CD4-positive, alpha-beta memory T cell (primary cell): ENCODE measurements around the gene FCN2. TPM values are rescaled to one million over a fixed set of nuclear protein-coding genes. Genes with fewer than 3 reads are reported as not detected.

Experiments
- CTCF ChIA-PET: fragments of 350-600 bp; sonication (Branson Sonifier 250); formaldehyde crosslinking; loops from one replicate; lab custom pipeline; 2021; ENCODE audit warnings: inconsistent platforms; ENCODE audit not compliant: partially characterized antibody; lab: Charles Lee
- POLR2A ChIA-PET: fragments of 350-600 bp; sonication (Branson Sonifier 250); formaldehyde crosslinking; loops from one replicate; lab custom pipeline; 2021; ENCODE audit not compliant: partially characterized antibody; lab: Charles Lee
- DNase-seq, 5 donors: peaks; one replicate each; pipeline versions ENCODE4 v3.0.0 to v3.0.0-alpha.2; 2020 to 2022; ENCODE audit warnings: mixed read lengths in 1 of 5
- H3K27ac ChIP-seq: one replicate; pipeline ENCODE4 v1.7.0; 2013; ENCODE audit warnings: low read depth, low read length
- H3K27me3 ChIP-seq: 2 replicates; pipeline ENCODE4 v1.7.0; 2013; ENCODE audit warnings: mild to moderate bottlenecking, low read length, moderate library complexity; ENCODE audit not compliant: insufficient read depth
- H3K36me3 ChIP-seq: 2 replicates; pipeline ENCODE4 v1.7.0; 2013; ENCODE audit warnings: mild to moderate bottlenecking, low read length, moderate library complexity; ENCODE audit not compliant: insufficient read depth
- H3K4me1 ChIP-seq: 2 replicates; pipeline ENCODE4 v1.7.0; 2013; ENCODE audit warnings: mild to moderate bottlenecking, low read length, moderate library complexity; ENCODE audit not compliant: insufficient read depth
- H3K4me3 ChIP-seq, 2 donors: one replicate each; pipeline ENCODE4 v1.7.0; 2013; ENCODE audit warnings: low read length in 2 of 2, mild to moderate bottlenecking in 1 of 2
- H3K9me3 ChIP-seq, 2 donors: one replicate each; pipeline ENCODE4 v1.7.0; 2013; ENCODE audit warnings: low read length in 2 of 2, control low read depth in 1 of 2; ENCODE audit not compliant: control insufficient read depth in 1 of 2
- H3K27ac Mint-ChIP-seq, 7 donors: one replicate each; pipeline ENCODE4 v1.8.0; 2020 to 2021; ENCODE audit warnings: mixed read lengths in 7 of 7, mild to moderate bottlenecking in 6 of 7, inconsistent platforms in 3 of 7, moderate library complexity in 3 of 7
- H3K27me3 Mint-ChIP-seq, 2 donors: one replicate each; pipeline ENCODE4 v1.8.0; 2020 to 2021; ENCODE audit warnings: mixed read lengths in 2 of 2
- H3K36me3 Mint-ChIP-seq, 2 donors: one replicate each; pipeline ENCODE4 v1.8.0; 2020 to 2021; ENCODE audit warnings: mixed read lengths in 2 of 2, inconsistent platforms in 1 of 2, mild to moderate bottlenecking in 1 of 2
- H3K4me1 Mint-ChIP-seq, 4 donors: one replicate each; pipeline ENCODE4 v1.8.0; 2020 to 2021; ENCODE audit warnings: mixed read lengths in 4 of 4, mild to moderate bottlenecking in 1 of 4
- H3K4me3 Mint-ChIP-seq, 8 donors: one replicate each; pipeline ENCODE4 v1.8.0; 2020 to 2021; ENCODE audit warnings: mixed read lengths in 8 of 8, mild to moderate bottlenecking in 7 of 8, moderate library complexity in 6 of 8, inconsistent platforms in 3 of 8
- H3K9me3 Mint-ChIP-seq, 8 donors: one replicate each; pipeline ENCODE4 v1.8.0; 2020 to 2021; ENCODE audit warnings: mixed read lengths in 8 of 8, mild to moderate bottlenecking in 5 of 8, inconsistent platforms in 3 of 8, moderate library complexity in 1 of 8
- intact Hi-C: fragments of 100-400 bp; cut with micrococcal nuclease; formaldehyde crosslinking; loops from one replicate; pipeline ENCODE4 v1.15.1; 2023
- polyA plus RNA-seq, 2 donors: library from polyadenylated mRNA; unstranded; fragments of 300-500 nt; fragmentation: Illumina TruSeq; gene quantifications; one replicate each; pipeline ENCODE4 v1.2.3, GENCODE V29; 2021
- total RNA-seq, 2 experiments: library from RNA; stranded (reverse); gene quantifications; one replicate each; pipeline ENCODE4 v1.2.3, GENCODE V29; 2021

The FCN2 gene
- total and polyA plus RNA-seq, 4 experiments from 2014 or later = not detected

DNA sequence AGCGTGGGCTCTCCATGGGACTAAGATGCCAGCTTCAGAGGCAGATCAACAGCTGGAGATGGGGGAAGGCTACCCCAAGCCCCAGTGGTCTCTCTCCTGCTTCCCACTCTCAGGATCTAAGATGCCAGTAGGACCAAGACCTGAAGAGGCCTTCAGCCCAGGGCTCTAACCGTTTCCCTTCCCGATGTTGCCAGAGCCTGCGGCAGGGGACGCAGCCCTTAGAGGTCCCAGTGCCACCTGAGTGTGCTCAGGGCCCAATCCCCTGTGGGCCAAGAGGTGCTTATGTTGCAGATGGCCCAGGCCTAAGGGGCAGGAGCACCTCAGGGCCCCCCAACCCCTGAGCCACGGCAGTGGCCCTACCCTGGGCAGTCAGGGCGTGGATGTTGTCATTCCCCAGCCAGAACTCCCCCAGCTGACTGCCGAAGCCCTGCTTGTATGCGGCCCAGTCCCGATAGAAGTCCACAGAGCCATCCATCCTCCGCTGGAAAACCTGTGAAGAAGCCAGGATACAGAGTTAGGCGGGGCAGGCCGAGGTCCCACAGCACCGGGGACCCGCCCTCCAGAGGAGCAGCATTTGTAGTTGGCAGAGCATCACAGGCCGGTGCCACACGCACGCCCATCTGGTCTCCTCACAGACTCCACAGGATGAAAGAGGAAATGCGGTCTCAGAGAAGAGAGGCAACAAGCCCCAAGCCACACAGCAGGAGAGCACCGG lies 31.7 kb downstream of the FCN2 start:
- Mint-ChIP-seq H3K4me3 (no peak overlapping the region), H3K27ac (no peak overlapping the region), H3K27me3 (peaks cover 4 to 10% of the 10 kb centered on the region in 2 donors), H3K36me3 (no peaks in the 10 kb centered on the region), H3K9me3 (no peaks in the 10 kb centered on the region), H3K4me1 (no peaks in the 10 kb centered on the region)
- no peaks in the 10 kb centered on the region for H3K27me3 ChIP-seq
- no peaks in the 10 kb centered on the region for H3K9me3 ChIP-seq
- POLR2A ChIA-PET = no interaction called here
- no peak overlapping the region for H3K27ac ChIP-seq
- intact Hi-C loops = no loop called here
- H3K4me1 ChIP-seq = no peaks in the 10 kb centered on the region
- H3K4me3 ChIP-seq = no peak overlapping the region
- CTCF ChIA-PET = no interaction called here
- no peak for DNase-seq
- H3K36me3 ChIP-seq = no peaks in the 10 kb centered on the region

DNA sequence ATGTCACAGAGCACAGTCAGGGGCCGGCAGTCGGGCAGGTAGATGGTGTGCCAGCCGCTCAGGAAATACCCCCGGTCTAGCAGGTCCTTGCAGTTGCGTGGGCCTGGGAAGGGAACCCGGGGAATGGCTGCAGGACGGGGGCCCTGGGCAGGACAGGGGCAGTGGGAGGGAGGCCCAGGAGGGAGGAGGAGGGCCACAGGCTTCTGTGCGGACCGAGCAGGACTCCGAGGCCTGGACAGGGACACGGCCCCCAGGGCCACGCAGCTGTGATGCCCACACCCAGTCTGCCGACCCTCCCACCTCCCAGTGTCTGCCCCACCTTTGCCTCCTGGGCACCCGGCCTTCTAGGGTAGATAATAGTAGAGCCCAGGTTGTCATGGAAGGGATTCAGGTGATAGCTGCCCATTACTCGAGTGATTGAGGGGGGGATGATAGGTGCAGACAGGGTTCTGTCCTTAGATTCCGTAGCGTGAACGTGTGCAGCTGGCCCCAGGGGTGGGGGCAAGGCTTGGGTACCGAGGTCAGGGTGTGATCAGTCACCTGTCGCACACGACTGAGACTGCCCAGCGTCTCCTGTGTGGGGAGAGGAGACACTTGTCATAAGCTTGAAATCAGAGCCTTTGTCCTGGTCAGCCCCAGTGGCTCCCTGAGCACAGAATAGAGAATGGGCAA lies 32.6 kb downstream of the FCN2 start:
- Histone ChIP-seq H3K9me3 (no peaks in the 10 kb centered on the region), H3K27ac (no peak overlapping the region), H3K27me3 (no peaks in the 10 kb centered on the region), H3K4me1 (no peaks in the 10 kb centered on the region), H3K4me3 (no peak overlapping the region), H3K36me3 (no peaks in the 10 kb centered on the region)
- peaks cover 0 to 2% (median 0%) of the 10 kb centered on the region in 8 donors for H3K9me3 Mint-ChIP-seq
- H3K36me3 Mint-ChIP-seq = no peaks in the 10 kb centered on the region
- intact Hi-C loops = no loop called here
- no peaks in the 10 kb centered on the region for H3K4me1 Mint-ChIP-seq
- no peak overlapping the region for H3K4me3 Mint-ChIP-seq
- ChIA-PET POLR2A (no interaction called here), CTCF (no interaction called here)
- H3K27me3 Mint-ChIP-seq = peaks cover 4 to 10% of the 10 kb centered on the region in 2 donors
- no peak overlapping the region for H3K27ac Mint-ChIP-seq
- no peak for DNase-seq

DNA sequence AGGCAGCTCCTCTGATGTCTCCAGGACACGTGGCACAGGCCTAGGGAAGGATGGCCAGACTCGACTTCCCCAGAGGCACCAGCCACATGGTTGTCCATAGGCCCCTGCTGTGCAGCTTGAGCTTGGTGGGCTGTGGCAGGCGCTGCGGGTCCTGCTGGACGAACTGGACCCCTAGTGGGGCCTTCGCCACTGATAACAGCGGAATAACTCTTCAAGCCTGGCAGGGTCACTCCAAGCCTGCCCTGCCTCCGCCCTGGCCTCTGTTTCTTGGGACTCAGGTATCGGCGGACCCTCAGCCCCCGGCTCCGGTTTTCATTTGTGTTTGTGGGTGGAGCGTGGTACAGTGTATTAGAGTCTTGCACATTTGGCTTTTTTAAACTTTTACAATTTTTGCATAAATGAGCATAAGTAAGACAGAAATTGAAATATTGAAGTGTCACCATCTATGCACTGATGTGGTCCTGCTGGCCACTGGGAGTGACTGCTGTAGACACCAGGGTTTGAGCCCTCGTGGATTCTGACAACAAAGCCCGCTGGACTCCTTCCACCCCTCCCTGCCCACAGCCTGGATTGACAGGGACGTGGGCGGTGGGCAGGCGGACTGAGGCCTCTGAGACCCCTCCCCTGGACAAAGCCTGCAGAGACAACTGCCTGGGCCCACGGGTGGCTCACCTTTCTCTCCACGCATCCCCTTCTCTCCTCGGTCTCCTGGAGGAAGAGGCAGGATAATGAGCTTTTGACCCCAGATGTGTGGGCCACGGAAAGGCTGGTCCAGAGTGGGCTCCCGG lies 33.3 kb downstream of the FCN2 start:
- ChIA-PET CTCF (no interaction called here), POLR2A (no interaction called here)
- H3K4me3 Mint-ChIP-seq = no peak overlapping the region
- no peaks in the 10 kb centered on the region for H3K4me1 Mint-ChIP-seq
- no peaks in the 10 kb centered on the region for H3K36me3 Mint-ChIP-seq
- no peak overlapping the region for H3K27ac ChIP-seq
- H3K9me3 Mint-ChIP-seq = peaks cover 0 to 8% (median 5%) of the 10 kb centered on the region in 8 donors
- H3K4me3 ChIP-seq = no peak overlapping the region
- no peaks in the 10 kb centered on the region for H3K36me3 ChIP-seq
- peaks cover 4 to 13% of the 10 kb centered on the region in 2 donors for H3K27me3 Mint-ChIP-seq
- no peaks in the 10 kb centered on the region for H3K4me1 ChIP-seq
- H3K27ac Mint-ChIP-seq = no peak overlapping the region
- no peaks in the 10 kb centered on the region for H3K9me3 ChIP-seq
- no peak for DNase-seq
- intact Hi-C loops = no loop called here
- no peaks in the 10 kb centered on the region for H3K27me3 ChIP-seq

DNA sequence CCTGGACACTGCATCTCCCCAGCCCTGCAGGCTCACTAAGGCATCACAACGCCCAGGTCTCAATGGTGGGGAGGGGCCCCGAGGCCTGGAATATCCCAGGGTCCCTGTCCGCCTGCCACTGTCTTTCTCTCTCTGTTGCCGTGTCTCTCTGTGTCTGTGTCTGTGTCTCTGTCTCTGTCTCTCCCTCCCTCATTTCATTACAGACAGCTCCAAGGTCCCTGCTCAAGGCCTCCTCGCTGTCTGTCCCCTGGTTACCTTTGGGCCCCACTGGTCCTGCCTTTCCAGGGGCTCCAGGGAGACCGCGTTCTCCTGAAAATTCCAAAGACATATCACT lies 33.9 kb downstream of the FCN2 start:
- Histone ChIP-seq H3K36me3 (no peaks in the 10 kb centered on the region), H3K4me1 (no peaks in the 10 kb centered on the region), H3K4me3 (no peak overlapping the region), H3K27ac (no peak overlapping the region), H3K9me3 (no peaks in the 10 kb centered on the region), H3K27me3 (no peaks in the 10 kb centered on the region)
- CTCF ChIA-PET = no interaction called here
- H3K27me3 Mint-ChIP-seq = peaks cover 4 to 15% of the 10 kb centered on the region in 2 donors
- POLR2A ChIA-PET = no interaction called here
- no peaks in the 10 kb centered on the region for H3K4me1 Mint-ChIP-seq
- H3K27ac Mint-ChIP-seq = no peak overlapping the region
- DNase-seq = no peak
- H3K36me3 Mint-ChIP-seq = no peaks in the 10 kb centered on the region
- peaks cover 0 to 11% (median 7%) of the 10 kb centered on the region in 8 donors for H3K9me3 Mint-ChIP-seq
- intact Hi-C loops = no loop called here
- no peak overlapping the region for H3K4me3 Mint-ChIP-seq

DNA sequence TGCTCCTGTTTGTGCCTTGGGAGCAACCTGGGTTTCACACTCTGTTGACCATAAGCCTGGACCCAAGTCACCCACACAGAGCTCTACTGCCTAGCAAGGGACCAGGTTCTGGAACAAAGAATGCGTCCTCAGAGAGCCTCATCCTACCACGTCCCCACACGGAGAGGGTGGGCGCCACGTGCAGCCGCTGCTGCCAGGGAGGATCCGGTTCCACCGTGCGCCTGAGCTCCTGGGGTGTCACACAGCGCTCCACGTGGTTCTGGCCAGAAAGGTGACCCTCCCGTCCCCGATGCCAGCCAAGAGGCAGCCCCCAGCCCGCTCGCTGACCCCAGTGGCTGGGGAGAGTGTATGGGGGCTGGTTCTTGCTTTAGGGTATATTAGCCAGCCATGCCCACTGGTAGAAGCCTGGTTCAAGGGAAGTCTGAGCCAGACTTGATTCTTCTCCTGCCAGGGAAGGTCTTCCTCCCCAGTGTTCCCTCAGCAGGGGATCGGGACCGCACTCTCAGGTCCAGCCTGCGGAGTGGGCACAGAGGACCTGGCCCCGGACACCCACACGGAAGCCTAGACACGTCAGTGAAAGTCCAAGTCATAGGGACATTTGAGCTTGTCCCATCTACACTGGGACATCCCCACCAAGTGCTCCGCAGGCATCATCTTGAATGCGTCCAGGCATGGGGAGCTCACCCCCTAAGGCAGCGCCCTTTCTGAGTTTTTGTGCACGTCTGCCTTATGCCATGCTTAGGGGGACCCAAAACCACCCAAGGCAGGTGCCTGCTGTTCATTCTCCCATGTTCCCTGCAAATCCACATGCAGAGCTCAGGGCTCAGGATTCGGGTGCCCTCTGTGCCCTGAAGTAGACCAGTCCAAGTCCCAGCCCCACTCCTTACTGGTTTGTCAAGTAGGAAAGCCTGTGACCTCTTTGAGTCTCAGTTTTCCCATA lies 34.7 kb downstream of the FCN2 start:
- Histone ChIP-seq H3K4me3 (no peak overlapping the region), H3K27me3 (no peaks in the 10 kb centered on the region), H3K36me3 (no peaks in the 10 kb centered on the region), H3K4me1 (no peaks in the 10 kb centered on the region), H3K27ac (no peak overlapping the region), H3K9me3 (no peaks in the 10 kb centered on the region)
- DNase-seq = no peak
- H3K4me1 Mint-ChIP-seq = no peaks in the 10 kb centered on the region
- CTCF ChIA-PET = no interaction called here
- POLR2A ChIA-PET = no interaction called here
- no peak overlapping the region for H3K27ac Mint-ChIP-seq
- H3K27me3 Mint-ChIP-seq = peaks cover 2 to 13% of the 10 kb centered on the region in 2 donors
- H3K9me3 Mint-ChIP-seq = peaks cover 3 to 16% (median 11%) of the 10 kb centered on the region in 8 donors
- no peaks in the 10 kb centered on the region for H3K36me3 Mint-ChIP-seq
- intact Hi-C loops = no loop called here
- H3K4me3 Mint-ChIP-seq = no peak overlapping the region

DNA sequence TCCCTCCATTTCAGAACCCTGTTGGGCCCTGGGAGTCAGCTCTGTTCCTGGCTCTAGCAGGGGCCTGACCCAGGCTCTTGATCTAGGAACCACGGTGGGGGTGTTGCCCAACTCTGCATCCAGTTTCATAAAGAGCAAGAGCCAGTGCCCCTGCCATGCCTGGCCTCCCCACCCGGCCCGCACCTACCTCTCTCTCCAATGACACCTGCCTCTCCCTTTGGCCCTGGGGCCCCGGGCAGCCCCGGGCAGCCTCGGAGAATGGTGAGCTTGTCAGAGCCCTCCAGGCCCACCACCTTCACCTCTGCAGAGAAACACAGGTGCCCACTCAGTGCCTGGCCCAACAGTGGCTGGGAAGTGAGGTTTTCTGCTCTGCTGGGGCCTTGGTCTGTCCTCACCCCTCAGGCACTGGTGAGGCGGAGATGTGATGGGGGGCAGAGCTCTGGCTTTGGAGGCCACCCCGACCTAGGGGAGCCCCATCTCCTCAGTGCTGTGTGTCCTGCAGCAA lies 35.6 kb downstream of the FCN2 start:
- Histone ChIP-seq H3K4me1 (no peaks in the 10 kb centered on the region), H3K36me3 (no peaks in the 10 kb centered on the region), H3K9me3 (no peaks in the 10 kb centered on the region), H3K27ac (no peak overlapping the region), H3K4me3 (no peak overlapping the region), H3K27me3 (no peaks in the 10 kb centered on the region)
- DNase-seq = no peak
- POLR2A ChIA-PET = no interaction called here
- H3K4me1 Mint-ChIP-seq = no peaks in the 10 kb centered on the region
- intact Hi-C loops = no loop called here
- H3K27ac Mint-ChIP-seq = no peak overlapping the region
- no peak overlapping the region for H3K4me3 Mint-ChIP-seq
- no peaks in the 10 kb centered on the region for H3K36me3 Mint-ChIP-seq
- peaks cover 3 to 16% (median 11%) of the 10 kb centered on the region in 8 donors for H3K9me3 Mint-ChIP-seq
- peaks cover 2 to 7% of the 10 kb centered on the region in 2 donors for H3K27me3 Mint-ChIP-seq
- CTCF ChIA-PET = no interaction called here
